Measurements from ENCODE around the gene KCNMA1. TPM values are rescaled to one million over a fixed set of nuclear protein-coding genes. Genes with fewer than 3 reads are reported as not detected.

Gene KCNMA1
- total RNA-seq, 1 experiment from 2014 or later = 0.70 TPM

DNA sequence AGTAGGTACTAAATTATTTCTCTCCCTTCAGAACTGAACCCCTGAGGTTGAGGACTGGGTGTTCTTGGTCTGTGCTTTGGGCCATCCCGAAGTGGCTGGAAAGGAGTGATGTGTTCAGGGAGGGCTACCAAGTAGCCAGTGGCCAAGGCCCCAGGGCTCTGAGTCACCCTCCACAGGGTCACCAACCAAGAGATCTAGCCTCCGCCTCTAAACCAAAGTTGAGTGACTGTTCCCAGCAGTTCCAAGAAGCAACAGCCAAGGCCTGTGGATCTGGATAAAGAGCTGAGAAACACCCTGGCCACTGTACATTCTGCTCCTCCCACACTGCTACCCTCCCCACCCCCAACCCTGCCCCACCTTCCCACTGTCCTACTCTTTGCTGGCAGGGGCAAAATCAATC, 35.5 kb upstream of the KCNMA1 start:
- H3K4me1 ChIP-seq (replicated peaks; ENCODE audit: insufficient read depth) = no peaks in the 10 kb centered on the region
- H3K9me2 ChIP-seq (ENCODE audit: insufficient read depth) = no peaks in the 10 kb centered on the region
- ChIA-PET CTCF (no interaction called here), POLR2A (ENCODE audit: unreplicated experiment) (no interaction called here)
- no peak overlapping the region for H3K27ac ChIP-seq
- BruUV-seq (replicated peaks) = no TSS peak
- no peak for DNase-seq
- no peaks in the 10 kb centered on the region for H4K20me1 ChIP-seq (ENCODE audit: insufficient read depth)
- H3K27me3 ChIP-seq (ENCODE audit: insufficient read depth, low read depth) = 0 out of 2 replicates have a peak, but pooled peaks cover 18% of the 10 kb centered on the region
- no peaks in the 10 kb centered on the region for H3F3A ChIP-seq (ENCODE audit: insufficient read depth, low read depth)
- no peak overlapping the region for H3K4me2 ChIP-seq
- intact Hi-C loops (cut with micrococcal nuclease; ENCODE audit: unreplicated experiment) = no loop called here
- no peak overlapping the region for H2AFZ ChIP-seq
- no peaks in the 10 kb centered on the region for H3K9me3 ChIP-seq (ENCODE audit: insufficient read depth, low read depth)
- no peaks in the 10 kb centered on the region for H3K36me3 ChIP-seq (ENCODE audit: low read depth)
- no peak for TF ChIP-seq EZH2 (IDR thresholded peaks at IDR 0.05; ENCODE audit: low read depth)
- TF ChIP-seq, protein P1, sequence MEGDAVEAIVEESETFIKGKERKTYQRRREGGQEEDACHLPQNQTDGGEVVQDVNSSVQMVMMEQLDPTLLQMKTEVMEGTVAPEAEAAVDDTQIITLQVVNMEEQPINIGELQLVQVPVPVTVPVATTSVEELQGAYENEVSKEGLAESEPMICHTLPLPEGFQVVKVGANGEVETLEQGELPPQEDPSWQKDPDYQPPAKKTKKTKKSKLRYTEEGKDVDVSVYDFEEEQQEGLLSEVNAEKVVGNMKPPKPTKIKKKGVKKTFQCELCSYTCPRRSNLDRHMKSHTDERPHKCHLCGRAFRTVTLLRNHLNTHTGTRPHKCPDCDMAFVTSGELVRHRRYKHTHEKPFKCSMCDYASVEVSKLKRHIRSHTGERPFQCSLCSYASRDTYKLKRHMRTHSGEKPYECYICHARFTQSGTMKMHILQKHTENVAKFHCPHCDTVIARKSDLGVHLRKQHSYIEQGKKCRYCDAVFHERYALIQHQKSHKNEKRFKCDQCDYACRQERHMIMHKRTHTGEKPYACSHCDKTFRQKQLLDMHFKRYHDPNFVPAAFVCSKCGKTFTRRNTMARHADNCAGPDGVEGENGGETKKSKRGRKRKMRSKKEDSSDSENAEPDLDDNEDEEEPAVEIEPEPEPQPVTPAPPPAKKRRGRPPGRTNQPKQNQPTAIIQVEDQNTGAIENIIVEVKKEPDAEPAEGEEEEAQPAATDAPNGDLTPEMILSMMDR (conservative IDR thresholded peaks at IDR 0.05) = no peak
- no peak overlapping the region for H3K4me3 ChIP-seq
- H3K79me2 ChIP-seq (ENCODE audit: low read depth) = no peaks in the 10 kb centered on the region

DNA sequence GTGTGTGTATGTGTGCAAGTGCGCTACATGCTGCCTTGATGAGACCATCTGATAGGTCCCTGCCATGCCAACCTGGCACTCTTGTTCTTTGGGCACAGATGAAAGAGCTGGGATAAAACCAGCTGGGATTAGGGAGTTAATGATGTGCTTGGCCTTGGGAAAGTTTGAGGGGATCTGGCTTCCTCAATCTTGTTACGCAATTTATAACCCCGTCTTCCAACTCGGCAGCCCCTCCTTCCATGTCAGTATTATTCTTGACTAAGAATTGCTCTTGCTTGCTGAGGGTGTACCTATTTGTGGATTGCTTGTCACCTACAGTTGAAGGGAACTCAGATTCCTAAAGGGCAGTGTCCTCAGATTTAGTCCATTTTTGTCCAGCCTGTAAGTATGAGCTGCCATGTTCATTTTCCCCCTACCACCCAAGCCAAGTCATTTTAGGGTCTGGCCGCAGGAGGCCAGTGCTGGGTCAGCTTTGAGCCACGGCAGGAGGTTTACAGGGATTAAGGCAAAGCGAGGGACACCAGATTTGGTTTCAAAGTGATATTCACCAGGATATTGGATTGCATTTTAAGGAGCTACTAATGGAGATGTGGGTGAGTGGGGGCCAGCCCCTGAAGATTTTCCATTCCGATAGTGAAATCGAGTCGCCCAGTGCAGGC, 34.1 kb upstream of the KCNMA1 start:
- no TSS peak for BruUV-seq (replicated peaks)
- H3K79me2 ChIP-seq (ENCODE audit: low read depth) = no peaks in the 10 kb centered on the region
- H3K4me2 ChIP-seq = no peak overlapping the region
- intact Hi-C loops (cut with micrococcal nuclease; ENCODE audit: unreplicated experiment) = no loop called here
- TF ChIP-seq EZH2 (IDR thresholded peaks at IDR 0.05; ENCODE audit: low read depth) = no peak
- TF ChIP-seq, protein P1 (conservative IDR thresholded peaks at IDR 0.05) = no peak
- ChIA-PET POLR2A (ENCODE audit: unreplicated experiment) (no interaction called here), CTCF (no interaction called here)
- H3K4me1 ChIP-seq (replicated peaks; ENCODE audit: insufficient read depth) = no peaks in the 10 kb centered on the region
- no peak for DNase-seq
- H3K27ac ChIP-seq = no peak overlapping the region
- H4K20me1 ChIP-seq (ENCODE audit: insufficient read depth) = no peaks in the 10 kb centered on the region
- H3K36me3 ChIP-seq (ENCODE audit: low read depth) = no peaks in the 10 kb centered on the region
- H3K9me2 ChIP-seq (ENCODE audit: insufficient read depth) = no peaks in the 10 kb centered on the region
- no peak overlapping the region for H2AFZ ChIP-seq
- no peaks in the 10 kb centered on the region for H3K9me3 ChIP-seq (ENCODE audit: insufficient read depth, low read depth)
- peaks cover 18% of the 10 kb centered on the region; the same call in 1 of the 2 replicates for H3K27me3 ChIP-seq (ENCODE audit: insufficient read depth, low read depth)
- H3F3A ChIP-seq (ENCODE audit: insufficient read depth, low read depth) = no peaks in the 10 kb centered on the region
- H3K4me3 ChIP-seq = no peak overlapping the region

DNA sequence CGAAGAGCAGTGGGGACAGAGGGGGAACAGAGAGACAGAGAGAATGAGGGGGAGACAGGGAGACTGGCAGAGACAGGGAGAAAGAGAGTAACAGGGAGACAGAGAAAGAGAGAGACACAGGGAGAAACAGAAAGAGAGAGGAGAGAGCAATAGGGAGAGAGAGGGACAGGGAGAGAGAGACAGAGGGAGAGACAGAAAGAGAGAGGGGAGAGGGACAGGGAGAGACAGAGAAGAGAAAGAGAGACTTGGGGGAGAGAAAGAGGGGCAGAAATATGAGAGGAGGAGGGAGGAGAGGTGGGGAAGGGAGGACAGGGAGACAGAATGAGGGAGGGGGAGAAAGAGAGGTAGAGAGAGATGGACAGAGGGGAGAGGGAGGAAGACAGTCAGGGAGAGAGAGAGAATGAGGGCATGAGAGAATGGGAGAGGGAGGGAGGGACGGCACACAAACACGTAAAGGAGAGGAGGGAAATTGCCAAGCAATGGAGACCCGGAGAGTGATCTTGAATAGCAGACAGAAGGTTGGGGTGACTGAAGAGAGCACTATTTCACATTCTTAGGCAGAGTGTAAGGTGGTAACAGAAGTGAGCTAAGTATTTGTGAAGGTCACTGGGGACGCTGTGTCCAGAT, 33.3 kb upstream of the KCNMA1 start:
- Histone ChIP-seq H2AFZ (no peak overlapping the region), H3K4me1 (replicated peaks; ENCODE audit: insufficient read depth) (no peaks in the 10 kb centered on the region), H3F3A (ENCODE audit: insufficient read depth, low read depth) (no peaks in the 10 kb centered on the region), H3K4me2 (no peak overlapping the region), H3K27ac (no peak overlapping the region), H3K27me3 (ENCODE audit: insufficient read depth, low read depth) (peaks cover 22% of the 10 kb centered on the region), H3K9me2 (ENCODE audit: insufficient read depth) (no peaks in the 10 kb centered on the region), H3K9me3 (ENCODE audit: insufficient read depth, low read depth) (no peaks in the 10 kb centered on the region), H3K4me3 (no peak overlapping the region), H3K79me2 (ENCODE audit: low read depth) (no peaks in the 10 kb centered on the region), H3K36me3 (ENCODE audit: low read depth) (no peaks in the 10 kb centered on the region), H4K20me1 (ENCODE audit: insufficient read depth) (no peaks in the 10 kb centered on the region)
- no peak for DNase-seq
- BruUV-seq (replicated peaks) = no TSS peak
- ChIA-PET CTCF (no interaction called here), POLR2A (ENCODE audit: unreplicated experiment) (no interaction called here)
- TF ChIP-seq, protein P1 (conservative IDR thresholded peaks at IDR 0.05) = no peak
- TF ChIP-seq EZH2 (IDR thresholded peaks at IDR 0.05; ENCODE audit: low read depth) = no peak
- intact Hi-C loops (cut with micrococcal nuclease; ENCODE audit: unreplicated experiment) = no loop called here

Measured in PC-9 (cell line).